D721Med (cell line): ENCODE data around the gene KCNH3.
"Not testable (repeated sequence)": the region's sequence is repeated elsewhere in the genome, so short reads cannot be mapped to it uniquely, and the experiment has no call there.

Experiments used
- DNase-seq: peaks from one replicate; pipeline ENCODE4 v3.0.0; 2011; ENCODE audit warnings: low spot score; ENCODE audit not compliant: insufficient read length
- FAIRE-seq: peaks from 2 replicates; lab custom pipeline; 2011; peaks lifted over from hg19 to GRCh38; lab: Jason Lieb, UNC
- CTCF ChIP-seq: IDR thresholded peaks from 2 replicates; pipeline ENCODE4 v1.5.1; 2012; ENCODE audit warnings: mild to moderate bottlenecking, control low read depth; ENCODE audit not compliant: insufficient read depth; ENCODE audit errors: missing control alignments

KCNH3 gene

GRCh38 chr12:49525942-49526341, 12.9 kb upstream of the KCNH3 start:
- TF ChIP-seq CTCF = no peak
- FAIRE-seq (no peak), DNase-seq (no peak)

GRCh38 chr12:49527361-49528130, 11.3 kb upstream of the KCNH3 start:
- DNase-seq (no peak), FAIRE-seq (no peak)
- TF ChIP-seq CTCF = no peak

GRCh38 chr12:49529414-49529813, 9.4 kb upstream of the KCNH3 start:
- no peak for FAIRE-seq
- TF ChIP-seq CTCF = no peak

GRCh38 chr12:49531745-49532144, 7.1 kb upstream of the KCNH3 start:
- no peak for DNase-seq
- no peak for TF ChIP-seq CTCF
- FAIRE-seq = no peak

More at GRCh38 chr12:49529414-49529813, 9.4 kb upstream of the KCNH3 start:
- DNase-seq = no peak

GRCh38 chr12:49533331-49533730, 5.5 kb upstream of the KCNH3 start:
- FAIRE-seq (no peak), DNase-seq (no peak)
- no peak for TF ChIP-seq CTCF

GRCh38 chr12:49534122-49534521, 4.7 kb upstream of the KCNH3 start:
- not testable (repeated sequence) for FAIRE-seq, DNase-seq

GRCh38 chr12:49534731-49535278, 4.0 kb upstream of the KCNH3 start:
- no peak for TF ChIP-seq CTCF
- DNase-seq (no peak), FAIRE-seq (no peak)
